ENCODE results near the gene USP22.

USP22 gene

DNA sequence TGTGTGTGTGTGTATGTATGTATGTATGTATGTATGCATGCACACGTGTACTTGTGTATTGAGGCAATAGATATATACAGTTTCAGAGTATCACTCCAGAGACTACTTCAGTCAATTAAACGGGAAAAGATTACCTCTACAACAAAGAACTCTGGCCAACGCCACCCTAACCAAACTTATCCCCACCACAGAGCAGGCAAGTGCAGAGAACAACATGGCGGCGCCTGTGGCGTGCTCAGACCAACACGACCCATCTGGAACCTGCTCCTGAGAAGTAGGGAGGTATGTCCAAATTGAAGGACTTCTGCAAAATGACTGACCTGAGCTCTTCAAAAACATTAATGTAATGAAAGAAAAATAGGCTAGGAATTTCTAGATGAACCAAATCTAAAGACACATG lies 12.4 kb downstream of the USP22 start:
- in situ Hi-C loops (cut with HindIII; ENCODE audit: low sequenced_read_pairs): no loop called here
- DNase-seq (ENCODE audit: low read depth): no peak
- TF ChIP-seq, protein P1, sequence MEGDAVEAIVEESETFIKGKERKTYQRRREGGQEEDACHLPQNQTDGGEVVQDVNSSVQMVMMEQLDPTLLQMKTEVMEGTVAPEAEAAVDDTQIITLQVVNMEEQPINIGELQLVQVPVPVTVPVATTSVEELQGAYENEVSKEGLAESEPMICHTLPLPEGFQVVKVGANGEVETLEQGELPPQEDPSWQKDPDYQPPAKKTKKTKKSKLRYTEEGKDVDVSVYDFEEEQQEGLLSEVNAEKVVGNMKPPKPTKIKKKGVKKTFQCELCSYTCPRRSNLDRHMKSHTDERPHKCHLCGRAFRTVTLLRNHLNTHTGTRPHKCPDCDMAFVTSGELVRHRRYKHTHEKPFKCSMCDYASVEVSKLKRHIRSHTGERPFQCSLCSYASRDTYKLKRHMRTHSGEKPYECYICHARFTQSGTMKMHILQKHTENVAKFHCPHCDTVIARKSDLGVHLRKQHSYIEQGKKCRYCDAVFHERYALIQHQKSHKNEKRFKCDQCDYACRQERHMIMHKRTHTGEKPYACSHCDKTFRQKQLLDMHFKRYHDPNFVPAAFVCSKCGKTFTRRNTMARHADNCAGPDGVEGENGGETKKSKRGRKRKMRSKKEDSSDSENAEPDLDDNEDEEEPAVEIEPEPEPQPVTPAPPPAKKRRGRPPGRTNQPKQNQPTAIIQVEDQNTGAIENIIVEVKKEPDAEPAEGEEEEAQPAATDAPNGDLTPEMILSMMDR (IDR thresholded peaks at IDR 0.05; ENCODE audit: low read depth, low read length, missing control alignments): no peak
- H3K4me3 ChIP-seq (ENCODE audit: low read depth, low read length): no peak overlapping the region

DNA sequence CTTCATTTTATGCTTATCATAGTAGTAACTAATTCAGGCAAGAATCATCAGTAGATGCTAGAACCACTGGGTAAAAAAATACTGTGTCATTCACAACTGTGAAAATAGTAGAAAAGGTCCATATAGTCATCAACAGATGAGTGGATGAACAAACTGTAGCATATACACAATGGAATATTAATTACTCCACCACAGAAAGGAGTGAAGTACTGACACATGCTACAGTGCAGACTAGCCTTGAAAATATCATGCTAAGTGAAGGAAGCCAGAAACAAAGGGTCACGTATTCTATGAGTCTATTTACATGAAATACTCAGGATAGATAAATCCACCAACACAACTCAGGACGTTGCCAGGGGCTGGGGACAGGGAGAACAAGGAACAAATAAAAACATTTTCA lies 13.3 kb downstream of the USP22 start:
- in situ Hi-C loops (cut with HindIII; ENCODE audit: low sequenced_read_pairs): no loop called here
- H3K4me3 ChIP-seq (ENCODE audit: low read depth, low read length): no peak overlapping the region
- TF ChIP-seq, protein P1 (IDR thresholded peaks at IDR 0.05; ENCODE audit: low read depth, low read length, missing control alignments): no peak
- DNase-seq (ENCODE audit: low read depth): no peak

DNA sequence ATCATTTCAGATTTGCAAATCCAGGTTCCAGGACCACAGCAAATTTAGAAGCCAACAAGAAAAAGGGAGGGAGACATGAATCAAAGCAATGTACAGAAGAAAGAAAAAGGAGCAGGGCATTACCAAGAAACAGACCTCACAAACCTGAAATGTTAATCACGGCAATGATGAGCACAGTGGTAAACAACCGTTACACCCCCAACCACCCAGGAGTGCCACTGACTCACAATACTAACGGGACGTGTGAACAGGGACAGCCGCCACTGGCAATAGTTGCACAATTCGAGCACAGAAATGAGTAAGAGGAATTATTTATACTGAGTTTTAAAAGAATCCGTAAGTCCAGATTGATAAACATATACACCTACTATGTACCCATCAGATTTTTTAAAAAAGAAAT lies 13.8 kb downstream of the USP22 start:
- DNase-seq (ENCODE audit: low read depth): no peak
- in situ Hi-C loops (cut with HindIII; ENCODE audit: low sequenced_read_pairs): no loop called here
- no peak overlapping the region for H3K4me3 ChIP-seq (ENCODE audit: low read depth, low read length)
- TF ChIP-seq, protein P1 (IDR thresholded peaks at IDR 0.05; ENCODE audit: low read depth, low read length, missing control alignments): no peak

DNA sequence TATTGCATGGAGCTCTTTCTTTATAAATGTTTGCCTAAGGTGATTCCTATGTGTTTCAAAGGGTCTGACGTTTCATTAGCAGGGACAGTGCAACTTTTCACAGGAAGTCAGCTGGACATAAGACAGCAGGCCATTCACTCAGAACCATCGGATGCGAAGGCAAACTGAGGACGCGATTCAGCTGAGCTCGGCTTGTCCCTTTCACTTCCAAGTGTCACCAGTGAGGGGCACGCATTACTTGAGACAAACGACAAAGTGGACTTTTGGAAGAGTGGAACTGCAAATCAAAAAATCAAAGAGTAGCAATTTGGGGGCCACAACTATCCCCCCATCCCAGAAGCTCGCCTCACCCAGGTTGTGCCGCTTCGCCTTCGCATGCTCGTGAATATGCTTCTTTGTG lies 14.6 kb downstream of the USP22 start:
- H3K4me3 ChIP-seq (ENCODE audit: low read depth, low read length): no peak overlapping the region
- in situ Hi-C loops (cut with HindIII; ENCODE audit: low sequenced_read_pairs): no loop called here
- DNase-seq (ENCODE audit: low read depth): no peak
- TF ChIP-seq, protein P1 (IDR thresholded peaks at IDR 0.05; ENCODE audit: low read depth, low read length, missing control alignments): no peak

DNA sequence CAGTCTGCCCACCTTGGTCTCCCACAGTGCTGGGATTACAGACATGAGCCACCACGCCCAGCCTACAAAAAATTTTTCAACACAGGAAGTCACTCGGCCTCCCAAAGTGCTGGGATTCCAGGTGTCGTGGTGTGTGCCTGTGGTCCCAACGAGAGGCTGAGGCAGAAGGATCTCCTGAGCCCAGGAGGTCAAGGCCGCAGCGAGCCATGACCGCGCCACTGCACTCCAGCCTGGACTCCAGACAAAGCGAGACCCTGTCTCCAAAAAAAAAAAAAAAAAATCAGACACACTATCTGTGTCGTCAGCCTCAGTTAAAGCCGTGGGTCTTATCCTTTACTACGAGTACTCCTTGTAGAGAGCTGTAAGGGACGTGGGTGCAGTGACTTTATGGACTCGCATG lies 15.8 kb downstream of the USP22 start:
- in situ Hi-C loops (cut with HindIII; ENCODE audit: low sequenced_read_pairs): no loop called here
- TF ChIP-seq, protein P1 (IDR thresholded peaks at IDR 0.05; ENCODE audit: low read depth, low read length, missing control alignments): no peak
- H3K4me3 ChIP-seq (ENCODE audit: low read depth, low read length): no peak overlapping the region
- no peak for DNase-seq (ENCODE audit: low read depth)

DNA sequence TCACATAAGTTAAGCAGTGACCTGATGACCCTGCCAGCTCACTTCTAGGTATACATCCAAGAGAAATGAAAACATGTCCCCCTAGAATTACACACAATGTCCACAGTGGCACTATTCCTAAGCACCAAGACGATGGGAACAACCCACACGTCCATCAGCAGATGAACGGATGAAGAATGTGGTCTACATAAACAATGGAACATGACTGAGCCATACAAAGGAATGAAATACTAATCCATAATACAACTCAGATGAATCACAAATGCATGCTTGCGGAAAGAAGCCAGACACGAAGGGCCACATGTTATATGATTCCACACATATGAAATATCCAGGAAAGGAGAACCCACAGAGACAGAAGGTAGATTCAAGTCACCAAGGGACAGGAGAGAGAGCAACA lies 17.4 kb downstream of the USP22 start:
- no peak overlapping the region for H3K4me3 ChIP-seq (ENCODE audit: low read depth, low read length)
- in situ Hi-C loops (cut with HindIII; ENCODE audit: low sequenced_read_pairs): no loop called here
- no peak for DNase-seq (ENCODE audit: low read depth)
- TF ChIP-seq, protein P1 (IDR thresholded peaks at IDR 0.05; ENCODE audit: low read depth, low read length, missing control alignments): no peak

DNA sequence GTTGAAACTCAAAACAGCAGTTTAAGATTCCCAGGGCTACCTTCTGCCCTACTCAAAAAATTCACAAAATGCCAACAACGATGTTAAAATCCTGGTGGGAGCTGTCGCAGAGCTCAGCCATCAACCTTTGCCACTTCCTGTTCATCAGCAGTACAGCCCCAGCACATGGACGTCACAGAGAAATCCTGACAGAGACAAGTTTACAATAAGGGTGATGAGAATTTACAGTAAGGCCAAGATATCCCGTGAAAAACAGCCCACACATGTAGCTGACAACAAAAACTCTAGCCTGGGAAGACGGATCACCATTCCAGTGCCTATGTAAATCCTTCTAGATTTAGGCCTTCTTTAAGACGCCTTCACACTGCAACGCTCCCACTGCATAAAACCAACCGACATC lies 18.8 kb downstream of the USP22 start:
- H3K4me3 ChIP-seq (ENCODE audit: low read depth, low read length): no peak overlapping the region
- no peak for DNase-seq (ENCODE audit: low read depth)
- in situ Hi-C loops (cut with HindIII; ENCODE audit: low sequenced_read_pairs): no loop called here
- TF ChIP-seq, protein P1 (IDR thresholded peaks at IDR 0.05; ENCODE audit: low read depth, low read length, missing control alignments): no peak

All from astrocyte of the cerebellum (primary cell).